GM08714 (cell line): ENCODE data around the gene ZNF454.

Source experiments
- H3K4me3 ChIP-seq: fragments of 200-500 bp; sonication (Bioruptor generic); 2 replicates; pipeline ENCODE4 v1.5.1; 2014; ENCODE audit warnings: mild to moderate bottlenecking, low read length, inconsistent platforms
- ZNF274 ChIP-seq: IDR thresholded peaks from 2 replicates; pipeline ENCODE4 v1.6.1; 2012; ENCODE audit warnings: mild to moderate bottlenecking, low read depth, low read length

Gene ZNF454

DNA sequence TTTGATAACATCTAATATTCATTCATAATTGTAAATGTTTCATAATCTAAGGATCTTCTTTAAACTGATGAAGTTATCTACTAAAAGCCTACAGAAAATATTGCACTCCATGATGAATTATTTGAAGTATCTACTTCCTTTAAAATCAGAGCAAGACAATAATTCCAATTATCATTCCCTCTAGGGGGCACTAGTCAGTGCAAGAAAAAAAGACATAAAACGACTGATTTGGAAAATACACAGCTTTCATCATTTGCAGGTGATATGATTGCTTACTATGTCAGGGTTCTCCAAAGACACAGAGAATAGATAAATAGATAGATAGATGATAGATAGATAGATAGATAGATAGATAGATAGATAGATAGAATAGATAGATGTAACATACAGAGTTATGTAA lies 67.7 kb downstream of the ZNF454 start:
- TF ChIP-seq ZNF274: no peak
- H3K4me3 ChIP-seq: no peak overlapping the region
